WI38 (cell line): Measurements from ENCODE around the gene PURA.

ENCODE experiments used
- H3K4me3 ChIP-seq: 2 replicates; pipeline ENCODE4 v1.5.1; 2011; ENCODE audit warnings: low read depth, mild to moderate bottlenecking, control low read depth, low read length
- CTCF ChIP-seq: IDR thresholded peaks from 2 replicates; pipeline ENCODE4 v1.5.1; 2012; ENCODE audit warnings: low read depth, mild to moderate bottlenecking, control low read depth, low read length

PURA gene

GRCh38 chr5:140162781-140163180, 48.9 kb downstream of the PURA start:
- no peak overlapping the region for H3K4me3 ChIP-seq
- no peak for TF ChIP-seq CTCF

DNA sequence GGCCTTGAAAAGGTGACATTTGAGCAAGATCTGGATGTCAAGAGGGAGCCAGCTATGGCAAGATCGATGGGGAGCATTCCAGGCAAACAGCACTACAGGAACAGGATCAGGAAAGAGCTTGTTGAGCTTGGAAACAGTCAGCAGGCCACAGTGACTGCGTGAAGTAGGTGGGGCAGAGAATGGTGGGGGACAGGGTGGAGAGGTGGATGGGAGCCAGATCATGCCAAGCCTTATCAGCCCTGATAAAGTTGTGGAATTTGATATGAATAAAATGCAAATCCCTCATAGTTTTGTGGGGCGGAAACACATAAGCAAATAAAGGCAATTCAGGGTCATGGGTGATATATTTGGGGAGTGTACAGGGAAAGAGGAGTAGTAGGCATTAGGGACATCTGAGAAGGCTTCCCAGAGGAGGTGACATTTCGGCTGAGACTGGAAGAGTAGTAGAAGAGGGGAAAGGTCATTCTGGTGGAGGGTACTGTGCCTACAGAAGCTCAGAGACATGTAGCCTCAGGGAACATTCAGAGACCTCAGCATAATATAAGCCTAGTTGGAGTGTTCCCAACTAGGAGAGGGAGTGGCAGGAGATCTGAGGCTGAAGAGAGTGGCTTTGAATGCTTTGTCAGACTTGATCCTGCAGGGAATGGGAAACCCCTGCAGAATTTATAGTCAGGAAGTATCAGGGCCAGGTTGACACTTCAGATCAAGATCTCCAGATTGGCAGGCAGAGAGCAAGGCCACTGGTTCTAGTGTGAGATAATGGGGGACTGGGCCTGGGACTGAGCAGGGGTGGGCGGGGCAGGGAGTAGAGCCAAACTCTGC, 51.4 kb downstream of the PURA start:
- H3K4me3 ChIP-seq, result no peak overlapping the region
- TF ChIP-seq CTCF, result no peak

DNA sequence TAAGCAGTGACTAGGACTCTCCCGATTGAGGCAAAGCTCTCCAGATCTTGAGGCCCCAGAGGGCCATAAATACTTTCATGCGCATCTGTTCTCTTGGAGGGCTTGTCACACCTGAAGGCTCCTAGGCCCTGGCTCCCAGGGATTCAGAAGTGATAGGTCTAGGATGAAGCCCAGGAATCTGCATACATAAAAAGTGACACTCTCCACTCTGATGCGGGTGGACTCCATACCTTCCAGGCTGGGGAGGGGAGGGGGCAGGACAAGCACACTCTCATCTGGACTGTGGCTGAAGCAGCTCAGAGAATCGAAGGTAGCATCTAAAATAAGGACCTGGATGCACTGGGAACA, 52.0 kb downstream of the PURA start:
- no peak overlapping the region for H3K4me3 ChIP-seq
- TF ChIP-seq CTCF, result no peak

DNA sequence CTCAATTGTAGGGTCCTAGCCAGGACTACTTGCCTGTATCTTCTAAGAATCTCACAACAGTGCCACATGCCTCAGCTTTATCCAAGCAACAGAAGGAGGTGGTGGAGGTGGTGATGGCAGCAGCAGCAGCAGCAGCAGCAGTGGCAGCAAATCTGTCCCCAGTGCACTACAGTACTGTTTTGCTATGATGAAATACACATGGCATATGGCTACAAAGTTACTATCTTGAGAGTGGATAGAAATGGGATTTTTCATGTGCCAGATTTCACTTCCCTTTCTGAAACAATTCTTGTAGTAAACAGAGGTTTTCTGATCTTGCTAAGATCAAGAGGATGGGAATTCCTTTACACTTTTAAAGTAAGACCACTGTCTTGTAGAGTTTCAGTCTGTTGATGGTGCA, 53.0 kb downstream of the PURA start:
- no peak for TF ChIP-seq CTCF

DNA sequence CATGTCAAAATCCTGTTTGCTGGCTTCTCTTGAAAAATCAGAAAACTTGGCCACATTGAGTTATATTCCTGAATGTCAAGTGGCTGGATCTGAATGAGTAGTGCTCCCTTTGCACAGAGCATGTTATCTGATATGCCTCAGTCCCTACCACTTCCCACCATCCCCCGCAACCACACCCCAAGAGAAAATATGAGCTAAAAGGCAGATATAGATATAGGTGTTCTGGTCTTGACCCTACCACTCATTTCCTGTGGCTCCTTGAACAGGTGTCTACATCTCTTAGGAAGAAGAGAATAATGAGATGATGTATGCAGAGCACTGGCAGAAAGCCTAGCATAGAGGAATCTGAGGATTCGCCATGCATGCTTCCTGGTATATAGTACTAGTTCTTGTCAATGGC, 54.5 kb downstream of the PURA start:
- H3K4me3 ChIP-seq, result no peak overlapping the region
- no peak for TF ChIP-seq CTCF

More for the DNA sequence above, 53.0 kb downstream of the PURA start:
- no peak overlapping the region for H3K4me3 ChIP-seq

DNA sequence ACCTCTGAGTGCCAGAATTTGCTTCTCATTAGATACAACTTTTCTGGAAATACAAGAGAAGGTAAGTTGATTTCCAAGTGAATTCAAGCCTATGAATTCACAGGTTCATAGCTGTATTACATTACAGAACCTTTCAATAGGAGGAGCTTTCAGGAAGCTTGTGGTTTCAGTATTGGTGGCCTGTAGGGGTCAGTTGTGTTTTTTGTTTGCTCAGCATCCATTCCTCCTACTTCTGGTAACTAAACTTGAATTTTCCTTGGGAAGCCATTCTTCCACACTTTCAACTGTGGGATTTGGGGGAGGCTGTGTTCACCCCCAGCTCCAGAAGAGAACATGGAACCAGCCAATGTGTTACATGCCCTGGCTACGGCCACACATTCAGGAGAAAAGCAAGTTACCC, 55.5 kb downstream of the PURA start:
- TF ChIP-seq CTCF, result no peak
- H3K4me3 ChIP-seq, result no peak overlapping the region

- H3K4me3 ChIP-seq, result no peak overlapping the region
- TF ChIP-seq CTCF, result no peak
Observed at GRCh38 chr5:140172483-140172882, 58.6 kb downstream of the PURA start.
